Measurements from ENCODE around the gene RAB36.

RAB36 gene

GRCh38 chr22:23103199-23103954, 41.9 kb upstream of the RAB36 start:
- no peak overlapping the region for H3K4me3 ChIP-seq (ENCODE audit: low read length)
- no peaks in the 10 kb centered on the region for H3K27me3 ChIP-seq (ENCODE audit: control insufficient read depth, low read length)
- H3K79me2 ChIP-seq (ENCODE audit: control insufficient read depth, low read length) = no peaks in the 10 kb centered on the region
- H3K36me3 ChIP-seq (ENCODE audit: control insufficient read depth, low read length) = no peaks in the 10 kb centered on the region
- no peaks in the 10 kb centered on the region for H3F3A ChIP-seq (ENCODE audit: control insufficient read depth, insufficient read depth)
- no peaks in the 10 kb centered on the region for H3K4me1 ChIP-seq (ENCODE audit: control insufficient read depth, low read length)
- TF ChIP-seq CTCF (IDR thresholded peaks at IDR 0.05; ENCODE audit: low read depth, low read length, poor library complexity, severe bottlenecking) (no peak), EZH2phosphoT487 (IDR thresholded peaks at IDR 0.05; ENCODE audit: borderline replicate concordance, low read length) (no peak)
- no peaks in the 10 kb centered on the region for H3K9me2 ChIP-seq (replicated peaks; ENCODE audit: control insufficient read depth, low read length)
- no peaks in the 10 kb centered on the region for H3K9me3 ChIP-seq (ENCODE audit: control insufficient read depth, insufficient read depth, low read length)
- H3K27ac ChIP-seq (ENCODE audit: low read depth, low read length) = no peak overlapping the region
- no peak overlapping the region for H3K4me2 ChIP-seq (ENCODE audit: low read length)
- no peaks in the 10 kb centered on the region for H4K20me1 ChIP-seq (ENCODE audit: control insufficient read depth, insufficient read depth, low read depth, low read length)

- Histone ChIP-seq H3K79me2 (ENCODE audit: control insufficient read depth, low read length) (no peaks in the 10 kb centered on the region), H3K4me2 (ENCODE audit: low read length) (no peak overlapping the region), H3K9me3 (ENCODE audit: control insufficient read depth, insufficient read depth, low read length) (no peaks in the 10 kb centered on the region), H3K27me3 (ENCODE audit: control insufficient read depth, low read length) (no peaks in the 10 kb centered on the region), H3F3A (ENCODE audit: control insufficient read depth, insufficient read depth) (no peaks in the 10 kb centered on the region), H4K20me1 (ENCODE audit: control insufficient read depth, insufficient read depth, low read depth, low read length) (no peaks in the 10 kb centered on the region), H3K9me2 (replicated peaks; ENCODE audit: control insufficient read depth, low read length) (no peaks in the 10 kb centered on the region), H3K27ac (ENCODE audit: low read depth, low read length) (no peak overlapping the region), H3K4me1 (ENCODE audit: control insufficient read depth, low read length) (no peaks in the 10 kb centered on the region), H3K4me3 (ENCODE audit: low read length) (no peak overlapping the region), H3K36me3 (ENCODE audit: control insufficient read depth, low read length) (no peaks in the 10 kb centered on the region)
- TF ChIP-seq EZH2phosphoT487 (IDR thresholded peaks at IDR 0.05; ENCODE audit: borderline replicate concordance, low read length) (no peak), CTCF (IDR thresholded peaks at IDR 0.05; ENCODE audit: low read depth, low read length, poor library complexity, severe bottlenecking) (no peak)
Measured at GRCh38 chr22:23104187-23104971, 40.9 kb upstream of the RAB36 start.

GRCh38 chr22:23105304-23105703, 40.0 kb upstream of the RAB36 start:
- Histone ChIP-seq H3K9me3 (ENCODE audit: control insufficient read depth, insufficient read depth, low read length) (no peaks in the 10 kb centered on the region), H3K79me2 (ENCODE audit: control insufficient read depth, low read length) (no peaks in the 10 kb centered on the region), H3K27me3 (ENCODE audit: control insufficient read depth, low read length) (no peaks in the 10 kb centered on the region), H3K4me3 (ENCODE audit: low read length) (no peak overlapping the region), H4K20me1 (ENCODE audit: control insufficient read depth, insufficient read depth, low read depth, low read length) (no peaks in the 10 kb centered on the region), H3K4me1 (ENCODE audit: control insufficient read depth, low read length) (no peaks in the 10 kb centered on the region), H3K36me3 (ENCODE audit: control insufficient read depth, low read length) (no peaks in the 10 kb centered on the region), H3K27ac (ENCODE audit: low read depth, low read length) (no peak overlapping the region), H3K4me2 (ENCODE audit: low read length) (no peak overlapping the region), H3F3A (ENCODE audit: control insufficient read depth, insufficient read depth) (no peaks in the 10 kb centered on the region), H3K9me2 (replicated peaks; ENCODE audit: control insufficient read depth, low read length) (no peaks in the 10 kb centered on the region)
- TF ChIP-seq CTCF (IDR thresholded peaks at IDR 0.05; ENCODE audit: low read depth, low read length, poor library complexity, severe bottlenecking) = no peak
- TF ChIP-seq EZH2phosphoT487 (IDR thresholded peaks at IDR 0.05; ENCODE audit: borderline replicate concordance, low read length) = no peak
